NT2/D1 (cell line): ENCODE data around the gene SLC7A1.

Experiments
- YY1 ChIP-seq: IDR thresholded peaks from 2 replicates; pipeline ENCODE4 v1.6.1; 2011; ENCODE audit not compliant: insufficient read length, insufficient read depth
- ZNF274 ChIP-seq: IDR thresholded peaks from 2 replicates; pipeline ENCODE4 v1.6.1; 2011; ENCODE audit warnings: mild to moderate bottlenecking, low read depth, low read length

GRCh38 chr13:29474991-29475390, 120.5 kb downstream of the SLC7A1 start:
- TF ChIP-seq ZNF274 (no peak), YY1 (no peak)
